SK-N-SH (cell line): Measurements from ENCODE around the gene SCEL. TPM values are rescaled to one million over a fixed set of nuclear protein-coding genes. Genes with fewer than 3 reads are reported as not detected.

Source experiments
- CTCF ChIA-PET: fragments of 300-600, 350-600 bp; formaldehyde crosslinking; extraction: SDS; loops from one replicate; lab custom pipeline; 2021; lab: Yijun Ruan, JAX
- POLR2A ChIA-PET: fragments of 350-600 bp; sonication (Branson Sonifier 250); formaldehyde crosslinking; extraction: SDS; loops from one replicate; lab custom pipeline; 2020; ENCODE audit warnings: antibody characterized with exemption, inconsistent platforms; lab: Yijun Ruan, JAX
- DNase-seq: peaks from one replicate; pipeline ENCODE4 v3.0.0; 2012
- H2AFZ ChIP-seq: fragments of 200-600 bp; sonication (generic); 2 replicates; pipeline ENCODE4 v1.8.1; 2016; ENCODE audit warnings: antibody characterized with exemption, mild to moderate bottlenecking, low read depth
- H3F3A ChIP-seq: fragments of 200-600 bp; sonication (generic); replicated peaks from 2 replicates; pipeline ENCODE3; 2016; ENCODE audit warnings: antibody characterized with exemption, mild to moderate bottlenecking; ENCODE audit not compliant: insufficient read depth
- H3K27ac ChIP-seq, 2 experiments: fragments of 200-500 bp in 1 of 2; fragments of 200-600 bp in 1 of 2; sonication (Bioruptor generic) in 1 of 2; sonication (generic), shearing (Covaris generic) in 1 of 2; 2 replicates each; pipeline versions ENCODE4 v1.5.1 to v1.6.1; 2014 to 2016; ENCODE audit warnings: low read depth in 2 of 2, inconsistent platforms in 1 of 2, low read length in 1 of 2, mild to moderate bottlenecking in 1 of 2, mixed read lengths in 1 of 2
- H3K27me3 ChIP-seq: fragments of 200-600 bp; sonication (generic), shearing (Covaris generic); 2 replicates; pipeline ENCODE4 v1.6.1; 2016; ENCODE audit warnings: mixed run types; ENCODE audit not compliant: insufficient read depth
- H3K36me3 ChIP-seq, 2 experiments: fragments of 200-500 bp in 1 of 2; fragments of 200-600 bp in 1 of 2; sonication (Bioruptor generic) in 1 of 2; sonication (generic) in 1 of 2; replicated peaks in 1 of 2; 2 replicates each; pipeline versions ENCODE3 to v1.5.1; 2014 to 2016; ENCODE audit warnings: low read length in 1 of 2, mild to moderate bottlenecking in 1 of 2; ENCODE audit not compliant: insufficient read depth in 2 of 2, control insufficient read depth in 1 of 2
- H3K4me1 ChIP-seq, 2 experiments: fragments of 200-500 bp in 1 of 2; fragments of 200-600 bp in 1 of 2; sonication (Bioruptor generic) in 1 of 2; sonication (generic), shearing (Covaris generic) in 1 of 2; 2 replicates each; pipeline versions ENCODE4 v1.5.1 to v1.6.1; 2014 to 2016; ENCODE audit warnings: low read depth in 1 of 2, low read length in 1 of 2, mixed run types in 1 of 2; ENCODE audit not compliant: insufficient read depth in 2 of 2, control insufficient read depth in 1 of 2
- H3K4me2 ChIP-seq: fragments of 200-600 bp; sonication (generic), shearing (Covaris generic); 2 replicates; pipeline ENCODE4 v1.6.1; 2017; ENCODE audit warnings: mixed run types
- H3K4me3 ChIP-seq, 2 experiments: fragments of 200-500 bp in 1 of 2; fragments of 200-600 bp in 1 of 2; sonication (Bioruptor generic) in 1 of 2; sonication (generic), shearing (Covaris generic) in 1 of 2; 2 replicates each; pipeline versions ENCODE4 v1.5.1 to v1.8.1; 2014 to 2016; ENCODE audit warnings: low read depth in 2 of 2, inconsistent platforms in 1 of 2, low read length in 1 of 2, mild to moderate bottlenecking in 1 of 2, mixed read lengths in 1 of 2, moderate library complexity in 1 of 2
- H3K79me2 ChIP-seq: fragments of 200-600 bp; sonication (generic); 2 replicates; pipeline ENCODE4 v1.8.1; 2017; ENCODE audit warnings: mild to moderate bottlenecking; ENCODE audit not compliant: insufficient read depth
- H3K9ac ChIP-seq: fragments of 200-600 bp; sonication (generic); 2 replicates; pipeline ENCODE4 v1.6.1; 2017; ENCODE audit warnings: mixed run types
- H3K9me2 ChIP-seq: fragments of 200-600 bp; sonication (generic); 2 replicates; pipeline ENCODE4 v1.6.1; 2017; ENCODE audit warnings: mixed run types
- H3K9me3 ChIP-seq: fragments of 200-600 bp; sonication (generic); 2 replicates; pipeline ENCODE4 v1.6.1; 2017; ENCODE audit warnings: mixed run types, mild to moderate bottlenecking, moderate library complexity
- H4K20me1 ChIP-seq: fragments of 200-600 bp; sonication (generic); 2 replicates; pipeline ENCODE4 v1.6.1; 2017; ENCODE audit warnings: mild to moderate bottlenecking, mixed run types; ENCODE audit not compliant: insufficient read depth
- CHD2 ChIP-seq: fragments of 150-350 bp; IDR thresholded peaks from 2 replicates; pipeline ENCODE4 v1.6.1; 2018; ENCODE audit warnings: low read length; ENCODE audit not compliant: partially characterized antibody
- CTCF ChIP-seq: fragments of 200-600 bp; sonication (generic); IDR thresholded peaks from 2 replicates; pipeline ENCODE4 v1.6.1; 2017; ENCODE audit warnings: antibody characterized with exemption, mild to moderate bottlenecking, moderate library complexity
- EP300 ChIP-seq, 2 experiments: IDR thresholded peaks; 2 replicates each; pipeline versions ENCODE4 v1.4.0 to v1.6.1; 2012; ENCODE audit warnings: borderline replicate concordance in 1 of 2, low read depth in 1 of 2, low read length in 1 of 2
- EZH2phosphoT487 ChIP-seq: fragments of 200-600 bp; sonication (generic); IDR thresholded peaks from 2 replicates; pipeline ENCODE4 v1.6.1; 2017; ENCODE audit warnings: low read depth, mixed run types, mild to moderate bottlenecking, antibody characterized with exemption, moderate library complexity, borderline replicate concordance
- FOXJ3 ChIP-seq: sonication (generic); formaldehyde crosslinking; IDR thresholded peaks from 2 replicates; pipeline ENCODE4 v1.5.1; 2020; ENCODE audit warnings: mild to moderate bottlenecking, missing genetic modification reagents
- IRF3 ChIP-seq: fragments of 150-350 bp; IDR thresholded peaks from 2 replicates; pipeline ENCODE4 v1.6.1; 2016; ENCODE audit warnings: mild to moderate bottlenecking, low read depth, low read length
- MAX ChIP-seq: IDR thresholded peaks from 2 replicates; pipeline ENCODE4 v1.4.0; 2012; ENCODE audit warnings: low read depth
- NFIC ChIP-seq: IDR thresholded peaks from 2 replicates; pipeline ENCODE4 v1.4.0; 2012; ENCODE audit warnings: borderline replicate concordance
- PBX3 ChIP-seq: IDR thresholded peaks from 2 replicates; pipeline ENCODE4; 2012
- RCOR1 ChIP-seq: fragments of 150-350 bp; IDR thresholded peaks from 2 replicates; pipeline ENCODE4 v1.6.1; 2017; ENCODE audit warnings: antibody characterized with exemption, low read length
- REST ChIP-seq: IDR thresholded peaks from 2 replicates; pipeline ENCODE4 v1.6.1; 2012; ENCODE audit warnings: mild to moderate bottlenecking, low read depth, low read length, moderate library complexity
- RXRA ChIP-seq: IDR thresholded peaks from 2 replicates; pipeline ENCODE4 v1.4.0; 2012; ENCODE audit warnings: low read depth, mild to moderate bottlenecking, borderline replicate concordance
- SMC3 ChIP-seq: IDR thresholded peaks from 2 replicates; pipeline ENCODE4 v1.6.1; 2012; ENCODE audit warnings: low read depth, low read length, improper control_type of control experiment
- TEAD4 ChIP-seq: IDR thresholded peaks from 2 replicates; pipeline ENCODE4 v1.4.0; 2012; ENCODE audit warnings: mild to moderate bottlenecking, borderline replicate concordance; ENCODE audit not compliant: insufficient read depth
- USF1 ChIP-seq: IDR thresholded peaks from 2 replicates; pipeline ENCODE4 v1.4.0; 2012; ENCODE audit warnings: low read depth, borderline replicate concordance
- USF2 ChIP-seq: fragments of 150-350 bp; IDR thresholded peaks from 2 replicates; pipeline ENCODE4 v1.6.1; 2017; ENCODE audit warnings: antibody characterized with exemption, low read length, low read depth, borderline replicate concordance
- WGBS: methylation state at CpG from one replicate; pipeline ENCODE4 v1.1.6; 2017; ENCODE audit warnings: low lambda C conversion rate; 5-methylcytosine and 5-hydroxymethylcytosine counted together
- polyA plus RNA-seq, 3 experiments: library from polyadenylated mRNA; depleted of rRNA; stranded (reverse); fragments of >200 nt; gene quantifications; 2 replicates each; pipeline ENCODE4 v1.2.3, GENCODE V29; 2012

The SCEL gene
- polyA plus RNA-seq, 1 of the 3 experiments (the other 2 are of a cell fraction), result 0.02 TPM

GRCh38 chr13:77545626-77546412 is 10.3 kb downstream of the SCEL start:
- Histone ChIP-seq H3K27ac (no peak overlapping the region), H3K9me3 (no peaks in the 10 kb centered on the region), H3F3A (no peaks in the 10 kb centered on the region), H3K9me2 (no peaks in the 10 kb centered on the region), H3K36me3 (no peaks in the 10 kb centered on the region), H2AFZ (no peak overlapping the region), H4K20me1 (no peaks in the 10 kb centered on the region), H3K79me2 (no peaks in the 10 kb centered on the region), H3K4me1 (peaks cover 4 to 11% of the 10 kb centered on the region in 2 experiments; a peak in 3 of 4 replicates), H3K27me3 (no peaks in the 10 kb centered on the region), H3K9ac (no peak overlapping the region), H3K4me2 (no peak overlapping the region), H3K4me3 (no peak overlapping the region)
- WGBS, result 61% methylated on average over 3 of the region's 3 CpGs
- no peak for DNase-seq
- TF ChIP-seq NFIC (no peak), USF2 (no peak), FOXJ3 (CRISPR knock-in tag) (no peak), MAX (no peak), CHD2 (no peak), IRF3 (no peak), REST (no peak), RCOR1 (no peak), EZH2phosphoT487 (no peak), USF1 (no peak), TEAD4 (no peak), RXRA (no peak), CTCF (no peak), SMC3 (no peak), PBX3 (no peak), EP300 (IDR thresholded peaks at IDR 0.05; ENCODE audit: borderline replicate concordance in 1 of 2, low read depth in 1 of 2, low read length in 1 of 2) (no peak)
- ChIA-PET POLR2A (no interaction called here), CTCF (interaction anchor here (1.1 to 1.4 kb wide), 2 partner anchors 19 to 68 kb away, joined by 4 to 8 read pairs; no protein-coding TSS in a partner anchor)
